ENCODE results near the gene HDDC2. TPM values are rescaled to one million over a fixed set of nuclear protein-coding genes. Genes with fewer than 3 reads are reported as not detected.

The HDDC2 gene
- total RNA-seq, 1 experiment from 2014 or later = 69.8 TPM

DNA sequence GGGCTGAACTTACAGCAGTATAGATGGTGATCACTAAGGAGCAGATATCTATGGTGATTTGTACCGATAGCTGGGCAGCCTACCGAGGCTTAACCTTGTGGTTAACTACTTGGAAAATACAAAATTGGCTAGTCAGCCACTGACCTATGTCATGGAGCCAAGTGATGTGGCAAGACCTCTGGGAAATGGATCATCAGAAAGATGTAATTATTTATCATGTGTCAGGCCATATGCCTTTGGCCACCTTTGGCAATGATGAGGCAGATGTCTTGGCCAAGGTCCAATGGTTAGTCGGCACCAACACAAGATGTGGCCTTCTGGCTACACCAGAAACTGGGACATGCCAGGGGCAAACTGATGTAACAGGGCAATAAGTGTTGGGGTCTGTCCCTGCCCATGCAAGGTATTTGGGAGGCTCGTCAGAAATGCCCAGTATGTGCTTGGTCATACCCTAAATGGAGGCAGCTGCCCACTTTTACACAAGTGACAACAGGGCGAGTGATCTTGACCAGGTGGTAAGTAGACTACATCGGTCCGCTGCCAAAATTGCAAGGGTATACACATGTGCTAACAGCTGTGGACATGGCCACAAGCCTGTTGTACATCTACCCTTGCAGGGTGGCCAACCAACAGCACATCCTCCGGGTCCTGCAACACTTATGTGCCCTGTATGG lies 30.1 kb downstream of the HDDC2 start:
- TF ChIP-seq, protein P1, sequence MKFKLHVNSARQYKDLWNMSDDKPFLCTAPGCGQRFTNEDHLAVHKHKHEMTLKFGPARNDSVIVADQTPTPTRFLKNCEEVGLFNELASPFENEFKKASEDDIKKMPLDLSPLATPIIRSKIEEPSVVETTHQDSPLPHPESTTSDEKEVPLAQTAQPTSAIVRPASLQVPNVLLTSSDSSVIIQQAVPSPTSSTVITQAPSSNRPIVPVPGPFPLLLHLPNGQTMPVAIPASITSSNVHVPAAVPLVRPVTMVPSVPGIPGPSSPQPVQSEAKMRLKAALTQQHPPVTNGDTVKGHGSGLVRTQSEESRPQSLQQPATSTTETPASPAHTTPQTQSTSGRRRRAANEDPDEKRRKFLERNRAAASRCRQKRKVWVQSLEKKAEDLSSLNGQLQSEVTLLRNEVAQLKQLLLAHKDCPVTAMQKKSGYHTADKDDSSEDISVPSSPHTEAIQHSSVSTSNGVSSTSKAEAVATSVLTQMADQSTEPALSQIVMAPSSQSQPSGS (CRISPR knock-in tag; IDR thresholded peaks at IDR 0.05; ENCODE audit: borderline replicate concordance, low read depth) = no peak
- TF ChIP-seq NR3C1 (CRISPR knock-in tag; conservative IDR thresholded peaks at IDR 0.05; ENCODE audit: low read depth) (no peak), IRF2 (CRISPR knock-in tag; IDR thresholded peaks at IDR 0.05; ENCODE audit: borderline replicate concordance, low read depth) (no peak), FOXJ3 (CRISPR knock-in tag; IDR thresholded peaks at IDR 0.05; ENCODE audit: borderline replicate concordance) (no peak), RORB (CRISPR knock-in tag; IDR thresholded peaks at IDR 0.05) (no peak), ZNF423 (CRISPR knock-in tag; IDR thresholded peaks at IDR 0.05) (no peak), NFATC4 (CRISPR knock-in tag; IDR thresholded peaks at IDR 0.05) (no peak), ZNF416 (CRISPR knock-in tag; IDR thresholded peaks at IDR 0.05) (no peak), FOXK1 (CRISPR knock-in tag; IDR thresholded peaks at IDR 0.05) (no peak), JUN (CRISPR knock-in tag; IDR thresholded peaks at IDR 0.05) (no peak)
- TF ChIP-seq, protein P2, sequence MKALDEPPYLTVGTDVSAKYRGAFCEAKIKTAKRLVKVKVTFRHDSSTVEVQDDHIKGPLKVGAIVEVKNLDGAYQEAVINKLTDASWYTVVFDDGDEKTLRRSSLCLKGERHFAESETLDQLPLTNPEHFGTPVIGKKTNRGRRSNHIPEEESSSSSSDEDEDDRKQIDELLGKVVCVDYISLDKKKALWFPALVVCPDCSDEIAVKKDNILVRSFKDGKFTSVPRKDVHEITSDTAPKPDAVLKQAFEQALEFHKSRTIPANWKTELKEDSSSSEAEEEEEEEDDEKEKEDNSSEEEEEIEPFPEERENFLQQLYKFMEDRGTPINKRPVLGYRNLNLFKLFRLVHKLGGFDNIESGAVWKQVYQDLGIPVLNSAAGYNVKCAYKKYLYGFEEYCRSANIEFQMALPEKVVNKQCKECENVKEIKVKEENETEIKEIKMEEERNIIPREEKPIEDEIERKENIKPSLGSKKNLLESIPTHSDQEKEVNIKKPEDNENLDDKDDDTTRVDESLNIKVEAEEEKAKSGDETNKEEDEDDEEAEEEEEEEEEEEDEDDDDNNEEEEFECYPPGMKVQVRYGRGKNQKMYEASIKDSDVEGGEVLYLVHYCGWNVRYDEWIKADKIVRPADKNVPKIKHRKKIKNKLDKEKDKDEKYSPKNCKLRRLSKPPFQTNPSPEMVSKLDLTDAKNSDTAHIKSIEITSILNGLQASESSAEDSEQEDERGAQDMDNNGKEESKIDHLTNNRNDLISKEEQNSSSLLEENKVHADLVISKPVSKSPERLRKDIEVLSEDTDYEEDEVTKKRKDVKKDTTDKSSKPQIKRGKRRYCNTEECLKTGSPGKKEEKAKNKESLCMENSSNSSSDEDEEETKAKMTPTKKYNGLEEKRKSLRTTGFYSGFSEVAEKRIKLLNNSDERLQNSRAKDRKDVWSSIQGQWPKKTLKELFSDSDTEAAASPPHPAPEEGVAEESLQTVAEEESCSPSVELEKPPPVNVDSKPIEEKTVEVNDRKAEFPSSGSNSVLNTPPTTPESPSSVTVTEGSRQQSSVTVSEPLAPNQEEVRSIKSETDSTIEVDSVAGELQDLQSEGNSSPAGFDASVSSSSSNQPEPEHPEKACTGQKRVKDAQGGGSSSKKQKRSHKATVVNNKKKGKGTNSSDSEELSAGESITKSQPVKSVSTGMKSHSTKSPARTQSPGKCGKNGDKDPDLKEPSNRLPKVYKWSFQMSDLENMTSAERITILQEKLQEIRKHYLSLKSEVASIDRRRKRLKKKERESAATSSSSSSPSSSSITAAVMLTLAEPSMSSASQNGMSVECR (CRISPR knock-in tag; IDR thresholded peaks at IDR 0.05; ENCODE audit: borderline replicate concordance) = no peak
- TF ChIP-seq, protein P3, sequence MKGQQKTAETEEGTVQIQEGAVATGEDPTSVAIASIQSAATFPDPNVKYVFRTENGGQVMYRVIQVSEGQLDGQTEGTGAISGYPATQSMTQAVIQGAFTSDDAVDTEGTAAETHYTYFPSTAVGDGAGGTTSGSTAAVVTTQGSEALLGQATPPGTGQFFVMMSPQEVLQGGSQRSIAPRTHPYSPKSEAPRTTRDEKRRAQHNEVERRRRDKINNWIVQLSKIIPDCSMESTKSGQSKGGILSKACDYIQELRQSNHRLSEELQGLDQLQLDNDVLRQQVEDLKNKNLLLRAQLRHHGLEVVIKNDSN (CRISPR knock-in tag; IDR thresholded peaks at IDR 0.05) = no peak
- TF ChIP-seq, protein P4, sequence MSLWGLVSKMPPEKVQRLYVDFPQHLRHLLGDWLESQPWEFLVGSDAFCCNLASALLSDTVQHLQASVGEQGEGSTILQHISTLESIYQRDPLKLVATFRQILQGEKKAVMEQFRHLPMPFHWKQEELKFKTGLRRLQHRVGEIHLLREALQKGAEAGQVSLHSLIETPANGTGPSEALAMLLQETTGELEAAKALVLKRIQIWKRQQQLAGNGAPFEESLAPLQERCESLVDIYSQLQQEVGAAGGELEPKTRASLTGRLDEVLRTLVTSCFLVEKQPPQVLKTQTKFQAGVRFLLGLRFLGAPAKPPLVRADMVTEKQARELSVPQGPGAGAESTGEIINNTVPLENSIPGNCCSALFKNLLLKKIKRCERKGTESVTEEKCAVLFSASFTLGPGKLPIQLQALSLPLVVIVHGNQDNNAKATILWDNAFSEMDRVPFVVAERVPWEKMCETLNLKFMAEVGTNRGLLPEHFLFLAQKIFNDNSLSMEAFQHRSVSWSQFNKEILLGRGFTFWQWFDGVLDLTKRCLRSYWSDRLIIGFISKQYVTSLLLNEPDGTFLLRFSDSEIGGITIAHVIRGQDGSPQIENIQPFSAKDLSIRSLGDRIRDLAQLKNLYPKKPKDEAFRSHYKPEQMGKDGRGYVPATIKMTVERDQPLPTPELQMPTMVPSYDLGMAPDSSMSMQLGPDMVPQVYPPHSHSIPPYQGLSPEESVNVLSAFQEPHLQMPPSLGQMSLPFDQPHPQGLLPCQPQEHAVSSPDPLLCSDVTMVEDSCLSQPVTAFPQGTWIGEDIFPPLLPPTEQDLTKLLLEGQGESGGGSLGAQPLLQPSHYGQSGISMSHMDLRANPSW (CRISPR knock-in tag; conservative IDR thresholded peaks at IDR 0.05; ENCODE audit: low read depth) = no peak
- TF ChIP-seq, protein P5, sequence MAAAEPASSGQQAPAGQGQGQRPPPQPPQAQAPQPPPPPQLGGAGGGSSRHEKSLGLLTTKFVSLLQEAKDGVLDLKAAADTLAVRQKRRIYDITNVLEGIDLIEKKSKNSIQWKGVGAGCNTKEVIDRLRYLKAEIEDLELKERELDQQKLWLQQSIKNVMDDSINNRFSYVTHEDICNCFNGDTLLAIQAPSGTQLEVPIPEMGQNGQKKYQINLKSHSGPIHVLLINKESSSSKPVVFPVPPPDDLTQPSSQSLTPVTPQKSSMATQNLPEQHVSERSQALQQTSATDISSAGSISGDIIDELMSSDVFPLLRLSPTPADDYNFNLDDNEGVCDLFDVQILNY (CRISPR knock-in tag; IDR thresholded peaks at IDR 0.05) = no peak
- TF ChIP-seq, protein P6, sequence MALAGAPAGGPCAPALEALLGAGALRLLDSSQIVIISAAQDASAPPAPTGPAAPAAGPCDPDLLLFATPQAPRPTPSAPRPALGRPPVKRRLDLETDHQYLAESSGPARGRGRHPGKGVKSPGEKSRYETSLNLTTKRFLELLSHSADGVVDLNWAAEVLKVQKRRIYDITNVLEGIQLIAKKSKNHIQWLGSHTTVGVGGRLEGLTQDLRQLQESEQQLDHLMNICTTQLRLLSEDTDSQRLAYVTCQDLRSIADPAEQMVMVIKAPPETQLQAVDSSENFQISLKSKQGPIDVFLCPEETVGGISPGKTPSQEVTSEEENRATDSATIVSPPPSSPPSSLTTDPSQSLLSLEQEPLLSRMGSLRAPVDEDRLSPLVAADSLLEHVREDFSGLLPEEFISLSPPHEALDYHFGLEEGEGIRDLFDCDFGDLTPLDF (CRISPR knock-in tag; IDR thresholded peaks at IDR 0.05) = no peak
- TF ChIP-seq, protein P7, sequence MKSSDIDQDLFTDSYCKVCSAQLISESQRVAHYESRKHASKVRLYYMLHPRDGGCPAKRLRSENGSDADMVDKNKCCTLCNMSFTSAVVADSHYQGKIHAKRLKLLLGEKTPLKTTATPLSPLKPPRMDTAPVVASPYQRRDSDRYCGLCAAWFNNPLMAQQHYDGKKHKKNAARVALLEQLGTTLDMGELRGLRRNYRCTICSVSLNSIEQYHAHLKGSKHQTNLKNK (CRISPR knock-in tag; IDR thresholded peaks at IDR 0.05) = no peak
- TF ChIP-seq, protein P8, sequence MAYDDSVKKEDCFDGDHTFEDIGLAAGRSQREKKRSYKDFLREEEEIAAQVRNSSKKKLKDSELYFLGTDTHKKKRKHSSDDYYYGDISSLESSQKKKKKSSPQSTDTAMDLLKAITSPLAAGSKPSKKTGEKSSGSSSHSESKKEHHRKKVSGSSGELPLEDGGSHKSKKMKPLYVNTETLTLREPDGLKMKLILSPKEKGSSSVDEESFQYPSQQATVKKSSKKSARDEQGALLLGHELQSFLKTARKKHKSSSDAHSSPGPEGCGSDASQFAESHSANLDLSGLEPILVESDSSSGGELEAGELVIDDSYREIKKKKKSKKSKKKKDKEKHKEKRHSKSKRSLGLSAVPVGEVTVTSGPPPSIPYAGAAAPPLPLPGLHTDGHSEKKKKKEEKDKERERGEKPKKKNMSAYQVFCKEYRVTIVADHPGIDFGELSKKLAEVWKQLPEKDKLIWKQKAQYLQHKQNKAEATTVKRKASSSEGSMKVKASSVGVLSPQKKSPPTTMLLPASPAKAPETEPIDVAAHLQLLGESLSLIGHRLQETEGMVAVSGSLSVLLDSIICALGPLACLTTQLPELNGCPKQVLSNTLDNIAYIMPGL (CRISPR knock-in tag; IDR thresholded peaks at IDR 0.05) = no peak
- TF ChIP-seq, protein P9, sequence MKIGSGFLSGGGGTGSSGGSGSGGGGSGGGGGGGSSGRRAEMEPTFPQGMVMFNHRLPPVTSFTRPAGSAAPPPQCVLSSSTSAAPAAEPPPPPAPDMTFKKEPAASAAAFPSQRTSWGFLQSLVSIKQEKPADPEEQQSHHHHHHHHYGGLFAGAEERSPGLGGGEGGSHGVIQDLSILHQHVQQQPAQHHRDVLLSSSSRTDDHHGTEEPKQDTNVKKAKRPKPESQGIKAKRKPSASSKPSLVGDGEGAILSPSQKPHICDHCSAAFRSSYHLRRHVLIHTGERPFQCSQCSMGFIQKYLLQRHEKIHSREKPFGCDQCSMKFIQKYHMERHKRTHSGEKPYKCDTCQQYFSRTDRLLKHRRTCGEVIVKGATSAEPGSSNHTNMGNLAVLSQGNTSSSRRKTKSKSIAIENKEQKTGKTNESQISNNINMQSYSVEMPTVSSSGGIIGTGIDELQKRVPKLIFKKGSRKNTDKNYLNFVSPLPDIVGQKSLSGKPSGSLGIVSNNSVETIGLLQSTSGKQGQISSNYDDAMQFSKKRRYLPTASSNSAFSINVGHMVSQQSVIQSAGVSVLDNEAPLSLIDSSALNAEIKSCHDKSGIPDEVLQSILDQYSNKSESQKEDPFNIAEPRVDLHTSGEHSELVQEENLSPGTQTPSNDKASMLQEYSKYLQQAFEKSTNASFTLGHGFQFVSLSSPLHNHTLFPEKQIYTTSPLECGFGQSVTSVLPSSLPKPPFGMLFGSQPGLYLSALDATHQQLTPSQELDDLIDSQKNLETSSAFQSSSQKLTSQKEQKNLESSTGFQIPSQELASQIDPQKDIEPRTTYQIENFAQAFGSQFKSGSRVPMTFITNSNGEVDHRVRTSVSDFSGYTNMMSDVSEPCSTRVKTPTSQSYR (CRISPR knock-in tag; IDR thresholded peaks at IDR 0.05) = no peak
- H3K27me3 Mint-ChIP-seq (ENCODE audit: low read depth) = no peaks in the 10 kb centered on the region
- DNase-seq (ENCODE audit: low spot score) (no peak), ATAC-seq (no peak)
- H3K4me1 Mint-ChIP-seq = no peaks in the 10 kb centered on the region
- peaks cover 18% of the 10 kb centered on the region for H3K36me3 Mint-ChIP-seq
- H3K27ac Mint-ChIP-seq = no peak overlapping the region
- H3K4me3 Mint-ChIP-seq = no peak overlapping the region
- ChIA-PET POLR2A (no interaction called here), CTCF (interaction anchor here (0.6 kb wide), 1 partner anchor 80 kb away, joined by 3 read pairs; no protein-coding TSS in a partner anchor)
- no peaks in the 10 kb centered on the region for H3K9me3 Mint-ChIP-seq
